Neural progenitor cell (in vitro differentiated cells): ENCODE results near the gene ZNF784.

Experiments used
- EZH2 ChIP-seq: fragments of 200-600 bp; sonication (generic); IDR thresholded peaks from 2 replicates; pipeline ENCODE4 v1.6.1; 2017; ENCODE audit warnings: antibody characterized with exemption, mild to moderate bottlenecking, moderate library complexity
- EZH2phosphoT487 ChIP-seq: fragments of 200-600 bp; sonication (generic); IDR thresholded peaks from 2 replicates; pipeline ENCODE4 v1.6.1; 2017; ENCODE audit warnings: antibody characterized with exemption
- TF ChIP-seq, protein P1 (sequence below): fragments of 200-600 bp; sonication (generic); IDR thresholded peaks from 2 replicates; pipeline ENCODE4 v1.5.1; 2017; ENCODE audit warnings: antibody characterized with exemption, mild to moderate bottlenecking

GRCh38 chr19:55609326-55609725, 15.0 kb downstream of the ZNF784 start:
- TF ChIP-seq, protein P1, sequence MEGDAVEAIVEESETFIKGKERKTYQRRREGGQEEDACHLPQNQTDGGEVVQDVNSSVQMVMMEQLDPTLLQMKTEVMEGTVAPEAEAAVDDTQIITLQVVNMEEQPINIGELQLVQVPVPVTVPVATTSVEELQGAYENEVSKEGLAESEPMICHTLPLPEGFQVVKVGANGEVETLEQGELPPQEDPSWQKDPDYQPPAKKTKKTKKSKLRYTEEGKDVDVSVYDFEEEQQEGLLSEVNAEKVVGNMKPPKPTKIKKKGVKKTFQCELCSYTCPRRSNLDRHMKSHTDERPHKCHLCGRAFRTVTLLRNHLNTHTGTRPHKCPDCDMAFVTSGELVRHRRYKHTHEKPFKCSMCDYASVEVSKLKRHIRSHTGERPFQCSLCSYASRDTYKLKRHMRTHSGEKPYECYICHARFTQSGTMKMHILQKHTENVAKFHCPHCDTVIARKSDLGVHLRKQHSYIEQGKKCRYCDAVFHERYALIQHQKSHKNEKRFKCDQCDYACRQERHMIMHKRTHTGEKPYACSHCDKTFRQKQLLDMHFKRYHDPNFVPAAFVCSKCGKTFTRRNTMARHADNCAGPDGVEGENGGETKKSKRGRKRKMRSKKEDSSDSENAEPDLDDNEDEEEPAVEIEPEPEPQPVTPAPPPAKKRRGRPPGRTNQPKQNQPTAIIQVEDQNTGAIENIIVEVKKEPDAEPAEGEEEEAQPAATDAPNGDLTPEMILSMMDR = no peak
- TF ChIP-seq EZH2phosphoT487 (no peak), EZH2 (no peak)
